HG03025 (cell line): ENCODE results near the gene SLC47A1.

ENCODE experiments used
- ATAC-seq: cut with Tn5 transposase; IDR thresholded peaks from one replicate; pipeline ENCODE4 v1.9.1; 2021; ENCODE audit warnings: mild to moderate bottlenecking, moderate library complexity; ENCODE audit not compliant: unreplicated experiment, low FRiP score

SLC47A1 gene

GRCh38 chr17:19590451-19590850 lies 56.8 kb downstream of the SLC47A1 start:
- ATAC-seq: no peak

GRCh38 chr17:19590912-19591551 lies 57.4 kb downstream of the SLC47A1 start:
- ATAC-seq: no peak

- no peak for ATAC-seq
These were observed 58.7 kb downstream of the SLC47A1 start for GRCh38 chr17:19592316-19592715.

- no peak for ATAC-seq
These were observed 63.2 kb downstream of the SLC47A1 start for GRCh38 chr17:19596869-19597268.

- ATAC-seq: no peak
These were observed 76.7 kb downstream of the SLC47A1 start for GRCh38 chr17:19610311-19610710.

GRCh38 chr17:19610879-19611278 lies 77.2 kb downstream of the SLC47A1 start:
- ATAC-seq: no peak

- no peak for ATAC-seq
These were observed 80.3 kb downstream of the SLC47A1 start for GRCh38 chr17:19613979-19614378.

GRCh38 chr17:19614900-19615299 lies 81.2 kb downstream of the SLC47A1 start:
- ATAC-seq: no peak

- ATAC-seq: no peak
These were observed 84.4 kb downstream of the SLC47A1 start for GRCh38 chr17:19618015-19618414.

GRCh38 chr17:19619705-19620325 lies 86.2 kb downstream of the SLC47A1 start:
- no peak for ATAC-seq

- no peak for ATAC-seq
These were observed 88.0 kb downstream of the SLC47A1 start for GRCh38 chr17:19621697-19622096.

GRCh38 chr17:19626079-19626478 lies 92.4 kb downstream of the SLC47A1 start:
- no peak for ATAC-seq
